WTC11 (cell line): ENCODE measurements around the gene SLC49A3. TPM values are rescaled to one million over a fixed set of nuclear protein-coding genes. Genes with fewer than 3 reads are reported as not detected.
"Not testable (repeated sequence)": the region's sequence is repeated elsewhere in the genome, so short reads cannot be mapped to it uniquely, and the experiment has no call there.

Experiments used
- ATAC-seq: fragments of 200-7000 bp; cut with Tn5 transposase; 2 replicates; pipeline ENCODE4 v1.10.0; 2021; ENCODE audit warnings: mild to moderate bottlenecking, moderate library complexity
- CTCF ChIA-PET: fragments of 300-600 bp; sonication (Branson Sonifier 250); formaldehyde crosslinking; loops from one replicate; lab custom pipeline; 2021; ENCODE audit warnings: antibody characterized with exemption; lab: Charles Lee
- POLR2A ChIA-PET: fragments of 350-600 bp; sonication (Branson Sonifier 250); formaldehyde crosslinking; loops from one replicate; lab custom pipeline; 2021; ENCODE audit warnings: antibody characterized with exemption; lab: Charles Lee
- DNase-seq: peaks from one replicate; pipeline ENCODE4 v3.0.0; 2021; ENCODE audit warnings: low spot score
- H3K27ac Mint-ChIP-seq: 2 replicates; pipeline ENCODE4 v1.8.0; 2021; ENCODE audit warnings: mixed read lengths
- H3K27me3 Mint-ChIP-seq: 2 replicates; pipeline ENCODE4 v1.8.0; 2021; ENCODE audit warnings: low read depth, mild to moderate bottlenecking, moderate library complexity, mixed read lengths
- H3K36me3 Mint-ChIP-seq: 2 replicates; pipeline ENCODE4 v1.8.0; 2021; ENCODE audit warnings: mixed read lengths
- H3K4me1 Mint-ChIP-seq: 2 replicates; pipeline ENCODE4 v1.8.0; 2022; ENCODE audit warnings: mixed read lengths
- H3K4me3 Mint-ChIP-seq: 2 replicates; pipeline ENCODE4 v1.8.0; 2021; ENCODE audit warnings: mild to moderate bottlenecking, moderate library complexity, mixed read lengths
- H3K9me3 Mint-ChIP-seq: 2 replicates; pipeline ENCODE4 v1.8.0; 2021; ENCODE audit warnings: mixed read lengths
- E2F4 ChIP-seq: sonication (generic); formaldehyde crosslinking; IDR thresholded peaks from 2 replicates; pipeline ENCODE4 v1.8.1; 2022; ENCODE audit warnings: low read depth, mild to moderate bottlenecking, moderate library complexity, missing genetic modification reagents, borderline replicate concordance
- NFATC4 ChIP-seq: fragments of 250-450 bp; sonication (Bioruptor Pico); IDR thresholded peaks from 2 replicates; pipeline ENCODE4 v1.9.0; 2021; ENCODE audit warnings: mild to moderate bottlenecking
- PREB ChIP-seq: sonication (generic); formaldehyde crosslinking; IDR thresholded peaks from 2 replicates; pipeline ENCODE4 v1.8.1; 2022; ENCODE audit warnings: mild to moderate bottlenecking, missing genetic modification reagents, moderate library complexity, borderline replicate concordance
- SP1 ChIP-seq: sonication (generic); formaldehyde crosslinking; conservative IDR thresholded peaks from 2 replicates; pipeline ENCODE4 v1.8.1; 2022; ENCODE audit warnings: missing genetic modification reagents
- TEAD4 ChIP-seq: sonication (generic); formaldehyde crosslinking; IDR thresholded peaks from 2 replicates; pipeline ENCODE4 v1.8.0; 2022; ENCODE audit warnings: mild to moderate bottlenecking, missing genetic modification reagents
- USF2 ChIP-seq: sonication (generic); formaldehyde crosslinking; IDR thresholded peaks from 2 replicates; pipeline ENCODE4 v1.8.1; 2023; ENCODE audit warnings: mild to moderate bottlenecking, missing genetic modification reagents, moderate library complexity
- ZNF263 ChIP-seq: sonication (generic); formaldehyde crosslinking; IDR thresholded peaks from 2 replicates; pipeline ENCODE4 v1.8.1; 2022; ENCODE audit warnings: low read depth, mild to moderate bottlenecking, moderate library complexity, missing genetic modification reagents
- total RNA-seq: library from RNA; stranded (reverse); gene quantifications from 3 replicates; pipeline ENCODE4 v1.2.3, GENCODE V29; 2021
- TF ChIP-seq, protein P1 (sequence below): sonication (generic); formaldehyde crosslinking; conservative IDR thresholded peaks from 2 replicates; pipeline ENCODE4 v1.8.1; 2022; ENCODE audit warnings: mild to moderate bottlenecking, missing genetic modification reagents
- TF ChIP-seq, protein P2 (sequence below): sonication (generic); formaldehyde crosslinking; IDR thresholded peaks from 2 replicates; pipeline ENCODE4 v1.8.0; 2022; ENCODE audit warnings: mild to moderate bottlenecking, missing genetic modification reagents
- TF ChIP-seq, protein P3 (sequence below): sonication (generic); formaldehyde crosslinking; IDR thresholded peaks from 2 replicates; pipeline ENCODE4 v1.8.0; 2022; ENCODE audit warnings: mild to moderate bottlenecking, missing genetic modification reagents
- TF ChIP-seq, protein P4 (sequence below): sonication (generic); formaldehyde crosslinking; conservative IDR thresholded peaks from 2 replicates; pipeline ENCODE4 v1.8.1; 2023; ENCODE audit warnings: mild to moderate bottlenecking, low read depth, missing genetic modification reagents, moderate library complexity

Gene SLC49A3
- total RNA-seq, 1 experiment from 2014 or later = 5.8 TPM

GRCh38 chr4:706834-707598 is 18.1 kb upstream of the SLC49A3 start:
- POLR2A ChIA-PET = no interaction called here
- TF ChIP-seq TEAD4 (CRISPR knock-in tag) = no peak
- TF ChIP-seq, protein P1, sequence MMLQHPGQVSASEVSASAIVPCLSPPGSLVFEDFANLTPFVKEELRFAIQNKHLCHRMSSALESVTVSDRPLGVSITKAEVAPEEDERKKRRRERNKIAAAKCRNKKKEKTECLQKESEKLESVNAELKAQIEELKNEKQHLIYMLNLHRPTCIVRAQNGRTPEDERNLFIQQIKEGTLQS (CRISPR knock-in tag) = no peak
- no peak for TF ChIP-seq PREB (CRISPR knock-in tag)
- Mint-ChIP-seq H3K4me3 (peak overlapping the region; percentile 52), H3K4me1 (peaks cover 10% of the 10 kb centered on the region; the same call in 1 of the 2 replicates), H3K27ac (no peak overlapping the region), H3K36me3 (peaks cover 24% of the 10 kb centered on the region), H3K9me3 (peaks cover 11% of the 10 kb centered on the region), H3K27me3 (peaks cover 15% of the 10 kb centered on the region)
- ATAC-seq (no peak), DNase-seq (no peak)
- CTCF ChIA-PET = interaction anchor here (1.1 kb wide), 1 partner anchor 35 kb away, joined by 5 read pairs; no protein-coding TSS in a partner anchor

DNA sequence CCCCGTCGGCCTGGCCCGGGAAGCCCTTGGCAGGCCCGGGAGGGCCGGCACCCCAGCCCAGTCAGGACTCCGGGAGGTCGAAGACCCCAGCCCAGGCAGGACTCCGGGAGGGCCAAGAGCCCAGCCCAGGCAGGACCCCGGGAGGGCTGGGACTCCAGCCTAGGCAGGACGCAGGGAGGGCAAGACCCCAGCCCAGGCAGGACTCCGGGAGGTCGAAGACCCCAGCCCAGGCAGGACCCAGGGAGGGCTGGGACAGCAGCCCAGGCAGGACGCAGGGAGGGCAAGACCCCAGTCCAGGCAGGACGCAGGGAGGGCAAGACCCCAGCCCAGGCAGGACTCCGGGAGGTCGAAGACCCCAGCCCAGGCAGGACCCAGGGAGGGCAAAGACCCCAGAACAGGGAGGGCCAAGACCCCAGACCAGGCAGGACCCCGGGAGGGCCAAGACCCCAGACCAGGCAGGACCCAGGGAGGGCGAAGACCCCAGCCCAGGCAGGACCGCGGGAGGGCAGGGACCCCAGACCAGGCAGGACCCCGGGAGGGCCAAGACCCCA is 17.2 kb upstream of the SLC49A3 start:
- H3K27ac Mint-ChIP-seq, DNase-seq, ATAC-seq, H3K4me1 Mint-ChIP-seq, CTCF ChIA-PET, POLR2A ChIA-PET: not testable (repeated sequence)
- H3K36me3 Mint-ChIP-seq = peaks cover 24% of the 10 kb centered on the region
- peaks cover 11% of the 10 kb centered on the region for H3K9me3 Mint-ChIP-seq
- 0 out of 2 replicates have a peak overlapping the region, but pooled peaks have one; percentile 10 for H3K4me3 Mint-ChIP-seq
- H3K27me3 Mint-ChIP-seq = peaks cover 16% of the 10 kb centered on the region

DNA sequence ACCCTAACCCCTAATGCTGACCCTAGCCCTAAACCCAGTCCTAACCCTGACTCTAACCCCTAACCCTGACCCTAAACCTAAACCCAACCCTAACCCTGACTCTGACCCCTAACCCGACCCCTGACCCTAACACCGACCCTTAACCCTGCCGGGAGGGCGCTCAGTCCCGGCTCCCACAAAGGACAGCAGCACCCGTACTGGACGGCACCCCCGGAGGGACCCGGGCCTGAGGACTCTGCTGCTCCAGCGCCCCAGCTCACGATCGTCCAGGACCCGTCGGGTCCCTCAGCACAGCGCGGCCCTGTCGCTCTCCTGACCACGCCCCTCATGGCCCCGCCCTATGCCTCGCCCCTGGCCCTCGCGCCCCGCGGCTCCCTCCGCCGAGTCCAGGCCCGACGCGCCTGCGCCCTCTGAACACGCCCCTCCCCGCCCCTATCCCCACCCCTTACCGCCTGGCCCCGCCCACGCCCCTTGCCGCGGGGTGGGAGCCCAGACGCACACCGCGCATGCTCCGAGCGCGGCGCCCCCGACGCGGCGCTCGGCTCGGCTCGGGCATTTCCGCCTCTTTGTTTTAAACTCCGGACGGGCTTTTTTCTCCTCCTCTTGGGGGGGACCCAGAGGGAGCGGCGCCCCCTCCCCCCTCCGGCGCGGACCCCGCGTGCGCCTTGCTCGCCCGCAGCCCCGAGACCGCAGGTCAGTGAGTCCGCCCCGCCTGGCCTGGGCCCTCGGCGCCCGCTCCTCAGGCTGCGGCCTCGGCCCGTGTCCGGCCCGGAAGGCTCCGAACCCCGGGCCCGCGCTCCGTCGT is 16.5 kb upstream of the SLC49A3 start, which contains the start of gene PCGF3:
PCGF3 (plus strand) TSS at position 555 of the 805 bp plus-strand sequence. CDS start 27,849 bp downstream, outside the sequence.
- POLR2A ChIA-PET = no interaction called here
- peaks cover 20% of the 10 kb centered on the region for H3K36me3 Mint-ChIP-seq
- H3K27ac Mint-ChIP-seq = no peak within 1 kb of the TSS
- peaks cover 18% of the 10 kb centered on the region for H3K27me3 Mint-ChIP-seq
- CTCF ChIA-PET = interaction anchor here (0.5 to 1.0 kb wide), 4 partner anchors 21 to 806 kb away, joined by 3 to 14 read pairs (median 4); no protein-coding TSS in a partner anchor
- DNase-seq = peak; percentile 99
- peaks cover 11% of the 10 kb centered on the region for H3K9me3 Mint-ChIP-seq
- peak within 1 kb of the TSS; percentile 68 for H3K4me3 Mint-ChIP-seq
- no peak for TF ChIP-seq NFATC4 (CRISPR knock-in tag)
- TF ChIP-seq, protein P2, sequence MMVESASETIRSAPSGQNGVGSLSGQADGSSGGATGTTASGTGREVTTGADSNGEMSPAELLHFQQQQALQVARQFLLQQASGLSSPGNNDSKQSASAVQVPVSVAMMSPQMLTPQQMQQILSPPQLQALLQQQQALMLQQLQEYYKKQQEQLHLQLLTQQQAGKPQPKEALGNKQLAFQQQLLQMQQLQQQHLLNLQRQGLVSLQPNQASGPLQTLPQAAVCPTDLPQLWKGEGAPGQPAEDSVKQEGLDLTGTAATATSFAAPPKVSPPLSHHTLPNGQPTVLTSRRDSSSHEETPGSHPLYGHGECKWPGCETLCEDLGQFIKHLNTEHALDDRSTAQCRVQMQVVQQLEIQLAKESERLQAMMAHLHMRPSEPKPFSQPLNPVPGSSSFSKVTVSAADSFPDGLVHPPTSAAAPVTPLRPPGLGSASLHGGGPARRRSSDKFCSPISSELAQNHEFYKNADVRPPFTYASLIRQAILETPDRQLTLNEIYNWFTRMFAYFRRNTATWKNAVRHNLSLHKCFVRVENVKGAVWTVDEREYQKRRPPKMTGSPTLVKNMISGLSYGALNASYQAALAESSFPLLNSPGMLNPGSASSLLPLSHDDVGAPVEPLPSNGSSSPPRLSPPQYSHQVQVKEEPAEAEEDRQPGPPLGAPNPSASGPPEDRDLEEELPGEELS (CRISPR knock-in tag) = 0 out of 2 replicates have a peak, but pooled peaks have one; percentile 60
- TF ChIP-seq SP1 (CRISPR knock-in tag) = 0 out of 2 replicates have a peak, but pooled peaks have one; percentile 42
- peak; percentile 97 for ATAC-seq
- H3K4me1 Mint-ChIP-seq = peaks cover 10% of the 10 kb centered on the region; the same call in 1 of the 2 replicates

DNA sequence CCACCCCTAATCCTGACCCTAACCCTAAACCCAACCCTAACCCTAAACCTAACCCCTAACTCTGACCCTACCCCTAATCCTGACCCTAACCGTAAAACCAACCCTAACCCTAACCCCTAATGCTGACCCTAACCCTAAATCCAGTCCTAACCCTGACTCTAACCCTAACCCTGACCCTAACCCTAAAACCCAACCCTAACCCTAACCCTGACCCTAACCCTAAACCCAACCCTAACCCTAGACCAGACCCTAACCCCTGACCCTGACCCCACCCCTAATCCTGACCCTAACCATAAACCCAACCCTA is 16.0 kb upstream of the SLC49A3 start:
- CTCF ChIA-PET = interaction anchor here (0.5 to 1.0 kb wide), 4 partner anchors 20 to 807 kb away, joined by 3 to 14 read pairs (median 4); no protein-coding TSS in a partner anchor
- H3K4me3 Mint-ChIP-seq = peak overlapping the region; percentile 68; the same call in 1 of the 2 replicates
- peaks cover 10% of the 10 kb centered on the region; the same call in 1 of the 2 replicates for H3K4me1 Mint-ChIP-seq
- peaks cover 14% of the 10 kb centered on the region for H3K36me3 Mint-ChIP-seq
- no peak for DNase-seq
- POLR2A ChIA-PET = no interaction called here
- peaks cover 11% of the 10 kb centered on the region for H3K9me3 Mint-ChIP-seq
- H3K27me3 Mint-ChIP-seq = peaks cover 20% of the 10 kb centered on the region
- no peak for ATAC-seq
- no peak overlapping the region for H3K27ac Mint-ChIP-seq
- TF ChIP-seq, protein P3, sequence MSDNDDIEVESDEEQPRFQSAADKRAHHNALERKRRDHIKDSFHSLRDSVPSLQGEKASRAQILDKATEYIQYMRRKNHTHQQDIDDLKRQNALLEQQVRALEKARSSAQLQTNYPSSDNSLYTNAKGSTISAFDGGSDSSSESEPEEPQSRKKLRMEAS = no peak
- TF ChIP-seq, protein P4, sequence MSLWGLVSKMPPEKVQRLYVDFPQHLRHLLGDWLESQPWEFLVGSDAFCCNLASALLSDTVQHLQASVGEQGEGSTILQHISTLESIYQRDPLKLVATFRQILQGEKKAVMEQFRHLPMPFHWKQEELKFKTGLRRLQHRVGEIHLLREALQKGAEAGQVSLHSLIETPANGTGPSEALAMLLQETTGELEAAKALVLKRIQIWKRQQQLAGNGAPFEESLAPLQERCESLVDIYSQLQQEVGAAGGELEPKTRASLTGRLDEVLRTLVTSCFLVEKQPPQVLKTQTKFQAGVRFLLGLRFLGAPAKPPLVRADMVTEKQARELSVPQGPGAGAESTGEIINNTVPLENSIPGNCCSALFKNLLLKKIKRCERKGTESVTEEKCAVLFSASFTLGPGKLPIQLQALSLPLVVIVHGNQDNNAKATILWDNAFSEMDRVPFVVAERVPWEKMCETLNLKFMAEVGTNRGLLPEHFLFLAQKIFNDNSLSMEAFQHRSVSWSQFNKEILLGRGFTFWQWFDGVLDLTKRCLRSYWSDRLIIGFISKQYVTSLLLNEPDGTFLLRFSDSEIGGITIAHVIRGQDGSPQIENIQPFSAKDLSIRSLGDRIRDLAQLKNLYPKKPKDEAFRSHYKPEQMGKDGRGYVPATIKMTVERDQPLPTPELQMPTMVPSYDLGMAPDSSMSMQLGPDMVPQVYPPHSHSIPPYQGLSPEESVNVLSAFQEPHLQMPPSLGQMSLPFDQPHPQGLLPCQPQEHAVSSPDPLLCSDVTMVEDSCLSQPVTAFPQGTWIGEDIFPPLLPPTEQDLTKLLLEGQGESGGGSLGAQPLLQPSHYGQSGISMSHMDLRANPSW (CRISPR knock-in tag) = no peak
- TF ChIP-seq USF2 = no peak
- TF ChIP-seq E2F4 (CRISPR knock-in tag) = no peak
- TF ChIP-seq ZNF263 (CRISPR knock-in tag) = no peak
